ENCODE measurements around the gene MAT2A.

The MAT2A gene

GRCh38 chr2:85584354-85584856, 45.4 kb downstream of the MAT2A start, which contains the start of gene VAMP5:
VAMP5 (plus strand) TSS chr2:85584431; CDS start chr2:85584491, 60 bp downstream.
- Histone ChIP-seq H3K4me1 (no peaks in the 10 kb centered on the region), H3K4me3 (ENCODE audit: low read depth, low read length) (peak within 1 kb of the TSS; percentile 37), H3K9me3 (no peaks in the 10 kb centered on the region), H3K36me3 (no peaks in the 10 kb centered on the region), H3K27me3 (no peaks in the 10 kb centered on the region)
- TF ChIP-seq, protein P1, sequence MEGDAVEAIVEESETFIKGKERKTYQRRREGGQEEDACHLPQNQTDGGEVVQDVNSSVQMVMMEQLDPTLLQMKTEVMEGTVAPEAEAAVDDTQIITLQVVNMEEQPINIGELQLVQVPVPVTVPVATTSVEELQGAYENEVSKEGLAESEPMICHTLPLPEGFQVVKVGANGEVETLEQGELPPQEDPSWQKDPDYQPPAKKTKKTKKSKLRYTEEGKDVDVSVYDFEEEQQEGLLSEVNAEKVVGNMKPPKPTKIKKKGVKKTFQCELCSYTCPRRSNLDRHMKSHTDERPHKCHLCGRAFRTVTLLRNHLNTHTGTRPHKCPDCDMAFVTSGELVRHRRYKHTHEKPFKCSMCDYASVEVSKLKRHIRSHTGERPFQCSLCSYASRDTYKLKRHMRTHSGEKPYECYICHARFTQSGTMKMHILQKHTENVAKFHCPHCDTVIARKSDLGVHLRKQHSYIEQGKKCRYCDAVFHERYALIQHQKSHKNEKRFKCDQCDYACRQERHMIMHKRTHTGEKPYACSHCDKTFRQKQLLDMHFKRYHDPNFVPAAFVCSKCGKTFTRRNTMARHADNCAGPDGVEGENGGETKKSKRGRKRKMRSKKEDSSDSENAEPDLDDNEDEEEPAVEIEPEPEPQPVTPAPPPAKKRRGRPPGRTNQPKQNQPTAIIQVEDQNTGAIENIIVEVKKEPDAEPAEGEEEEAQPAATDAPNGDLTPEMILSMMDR (IDR thresholded peaks at IDR 0.05; ENCODE audit: low read depth, low read length): no peak
- DNase-seq: peak; percentile 16

GRCh38 chr2:85584857-85585780, 46.2 kb downstream of the MAT2A start:
- TF ChIP-seq, protein P1 (IDR thresholded peaks at IDR 0.05; ENCODE audit: low read depth, low read length): no peak
- H3K4me1 ChIP-seq: no peaks in the 10 kb centered on the region
- no peaks in the 10 kb centered on the region for H3K9me3 ChIP-seq
- no peaks in the 10 kb centered on the region for H3K27me3 ChIP-seq
- no peaks in the 10 kb centered on the region for H3K36me3 ChIP-seq
- DNase-seq: no peak
- no peak overlapping the region for H3K4me3 ChIP-seq (ENCODE audit: low read depth, low read length)

GRCh38 chr2:85585781-85586105, 46.8 kb downstream of the MAT2A start:
- Histone ChIP-seq H3K4me3 (ENCODE audit: low read depth, low read length) (no peak overlapping the region), H3K9me3 (no peaks in the 10 kb centered on the region), H3K27me3 (no peaks in the 10 kb centered on the region), H3K36me3 (no peaks in the 10 kb centered on the region), H3K4me1 (no peaks in the 10 kb centered on the region)
- TF ChIP-seq, protein P1 (IDR thresholded peaks at IDR 0.05; ENCODE audit: low read depth, low read length): no peak
- DNase-seq: no peak

- Histone ChIP-seq H3K9me3 (no peaks in the 10 kb centered on the region), H3K4me1 (no peaks in the 10 kb centered on the region)
- DNase-seq: no peak
Measured at GRCh38 chr2:85588236-85588635, 49.3 kb downstream of the MAT2A start.

GRCh38 chr2:85588645-85589044, 49.7 kb downstream of the MAT2A start:
- no peaks in the 10 kb centered on the region for H3K36me3 ChIP-seq
- no peak for DNase-seq
- H3K9me3 ChIP-seq: no peaks in the 10 kb centered on the region
- no peak overlapping the region for H3K4me3 ChIP-seq (ENCODE audit: low read depth, low read length)
- H3K4me1 ChIP-seq: no peaks in the 10 kb centered on the region
- no peaks in the 10 kb centered on the region for H3K27me3 ChIP-seq
- TF ChIP-seq, protein P1 (IDR thresholded peaks at IDR 0.05; ENCODE audit: low read depth, low read length): no peak

More at GRCh38 chr2:85588236-85588635, 49.3 kb downstream of the MAT2A start:
- TF ChIP-seq, protein P1 (IDR thresholded peaks at IDR 0.05; ENCODE audit: low read depth, low read length): no peak
- no peak overlapping the region for H3K4me3 ChIP-seq (ENCODE audit: low read depth, low read length)
- no peaks in the 10 kb centered on the region for H3K36me3 ChIP-seq
- H3K27me3 ChIP-seq: no peaks in the 10 kb centered on the region

- H3K27me3 ChIP-seq: no peaks in the 10 kb centered on the region
- TF ChIP-seq, protein P1 (IDR thresholded peaks at IDR 0.05; ENCODE audit: low read depth, low read length): no peak
- H3K9me3 ChIP-seq: no peaks in the 10 kb centered on the region
- H3K36me3 ChIP-seq: no peaks in the 10 kb centered on the region
- no peak overlapping the region for H3K4me3 ChIP-seq (ENCODE audit: low read depth, low read length)
- no peaks in the 10 kb centered on the region for H3K4me1 ChIP-seq
- DNase-seq: no peak
Measured at GRCh38 chr2:85589181-85589580, 50.2 kb downstream of the MAT2A start.
